NCI-H2227 (cell line): ENCODE measurements around the gene HIP1R.

Source experiments
- DNase-seq: peaks from one replicate; lab custom pipeline; 2025; ENCODE audit not compliant: unreplicated experiment; lab: John Stamatoyannopoulos, UW

HIP1R gene

GRCh38 chr12:122847921-122848421 lies 12.7 kb downstream of the HIP1R start:
- no peak for DNase-seq

GRCh38 chr12:122848471-122849351 lies 13.5 kb downstream of the HIP1R start:
- DNase-seq = no peak

- no peak for DNase-seq
Measured at GRCh38 chr12:122849352-122850047, 14.2 kb downstream of the HIP1R start.

GRCh38 chr12:122850048-122850445 lies 14.8 kb downstream of the HIP1R start:
- no peak for DNase-seq

GRCh38 chr12:122850695-122851350 lies 15.6 kb downstream of the HIP1R start:
- no peak for DNase-seq

- DNase-seq = no peak
Measured at GRCh38 chr12:122851820-122852219, 16.6 kb downstream of the HIP1R start.

GRCh38 chr12:122852336-122853275 lies 17.3 kb downstream of the HIP1R start:
- no peak for DNase-seq

GRCh38 chr12:122853582-122854245 lies 18.5 kb downstream of the HIP1R start:
- no peak for DNase-seq

- DNase-seq = no peak
Measured at GRCh38 chr12:122854554-122854953, 19.3 kb downstream of the HIP1R start.

- no peak for DNase-seq
Measured at GRCh38 chr12:122855071-122855829, 20.0 kb downstream of the HIP1R start.

GRCh38 chr12:122855928-122856831 lies 20.9 kb downstream of the HIP1R start:
- peak; percentile 30 for DNase-seq

GRCh38 chr12:122856999-122857671 lies 21.9 kb downstream of the HIP1R start:
- DNase-seq = peak; percentile 45

- DNase-seq = no peak
Measured at GRCh38 chr12:122858171-122858570, 22.9 kb downstream of the HIP1R start.

GRCh38 chr12:122858591-122859302 lies 23.5 kb downstream of the HIP1R start:
- no peak for DNase-seq

- no peak for DNase-seq
Measured at GRCh38 chr12:122859303-122860039, 24.2 kb downstream of the HIP1R start.
